Activated naive CD8-positive, alpha-beta T cell treated with anti-CD3 and anti-CD28 coated beads, Interleukin-2, amount 10 ng/mL, durations not matched to agents 7 days and 5 days (primary cell): ENCODE data around the gene LHPP. TPM values are rescaled to one million over a fixed set of nuclear protein-coding genes. Genes with fewer than 3 reads are reported as not detected.
A peak's percentile ranks its signal among the peaks of the same experiment; 100 is the strongest.

ENCODE experiments used
- ATAC-seq: fragments of 150-1000 bp; cut with Tn5 transposase; one replicate; pipeline ENCODE4 v1.10.0; 2021; ENCODE audit warnings: low read depth, moderate library complexity
- POLR2A ChIA-PET: fragments of 350-600 bp; sonication (Branson Sonifier 250); formaldehyde crosslinking; loops from one replicate; lab custom pipeline; 2021; ENCODE audit warnings: antibody characterized with exemption; lab: Charles Lee
- DNase-seq: peaks from one replicate; pipeline ENCODE4 v3.0.0; 2021
- H3K27ac Mint-ChIP-seq: one replicate; pipeline ENCODE4 v1.8.0; 2022; ENCODE audit warnings: mild to moderate bottlenecking, mixed read lengths
- H3K27me3 Mint-ChIP-seq: one replicate; pipeline ENCODE4 v1.8.0; 2022; ENCODE audit warnings: mild to moderate bottlenecking, moderate library complexity, mixed read lengths
- H3K36me3 Mint-ChIP-seq: one replicate; pipeline ENCODE4 v1.8.0; 2021; ENCODE audit warnings: mild to moderate bottlenecking, mixed read lengths
- H3K4me1 Mint-ChIP-seq: one replicate; pipeline ENCODE4 v1.8.0; 2021; ENCODE audit warnings: mixed read lengths
- H3K4me3 Mint-ChIP-seq: one replicate; pipeline ENCODE4 v1.8.0; 2022; ENCODE audit warnings: mild to moderate bottlenecking, moderate library complexity, mixed read lengths
- H3K9me3 Mint-ChIP-seq: one replicate; pipeline ENCODE4 v1.8.0; 2021; ENCODE audit warnings: mixed read lengths
- total RNA-seq, 2 experiments: library from RNA; stranded (reverse); gene quantifications; one replicate each; pipeline ENCODE4 v1.2.3, GENCODE V29; 2021

Gene LHPP
- total RNA-seq, 2 experiments from 2014 or later, result 21.4 to 24.3 TPM

- H3K27me3 Mint-ChIP-seq, result no peaks in the 10 kb centered on the region
- no peak overlapping the region for H3K27ac Mint-ChIP-seq
- H3K9me3 Mint-ChIP-seq, result no peaks in the 10 kb centered on the region
- POLR2A ChIA-PET, result no interaction called here
- no peaks in the 10 kb centered on the region for H3K36me3 Mint-ChIP-seq
- DNase-seq, result no peak
- peaks cover 20% of the 10 kb centered on the region for H3K4me1 Mint-ChIP-seq
- H3K4me3 Mint-ChIP-seq, result no peak overlapping the region
- no peak for ATAC-seq
These were observed 166.4 kb downstream of the LHPP start for GRCh38 chr10:124627866-124628675.

GRCh38 chr10:124628676-124629021 lies 167.0 kb downstream of the LHPP start:
- peaks cover 4% of the 10 kb centered on the region for H3K9me3 Mint-ChIP-seq
- ATAC-seq (no peak), DNase-seq (no peak)
- H3K4me1 Mint-ChIP-seq, result peaks cover 20% of the 10 kb centered on the region
- no peaks in the 10 kb centered on the region for H3K27me3 Mint-ChIP-seq
- peaks cover 3% of the 10 kb centered on the region for H3K36me3 Mint-ChIP-seq
- no peak overlapping the region for H3K27ac Mint-ChIP-seq
- POLR2A ChIA-PET, result no interaction called here
- no peak overlapping the region for H3K4me3 Mint-ChIP-seq

GRCh38 chr10:124629415-124629814 lies 167.8 kb downstream of the LHPP start:
- DNase-seq (no peak), ATAC-seq (no peak)
- no peak overlapping the region for H3K27ac Mint-ChIP-seq
- H3K4me3 Mint-ChIP-seq, result no peak overlapping the region
- H3K27me3 Mint-ChIP-seq, result no peaks in the 10 kb centered on the region
- POLR2A ChIA-PET, result interaction anchor here (0.5 kb wide), 1 partner anchor 172 kb away, joined by 3 read pairs; the partner anchor contains the start of gene ABRAXAS2
- H3K9me3 Mint-ChIP-seq, result peaks cover 4% of the 10 kb centered on the region
- peaks cover 6% of the 10 kb centered on the region for H3K36me3 Mint-ChIP-seq
- H3K4me1 Mint-ChIP-seq, result peaks cover 20% of the 10 kb centered on the region

- H3K27ac Mint-ChIP-seq, result no peak overlapping the region
These were observed 168.2 kb downstream of the LHPP start for GRCh38 chr10:124629842-124630241.

GRCh38 chr10:124630551-124630950 lies 168.9 kb downstream of the LHPP start:
- POLR2A ChIA-PET, result no interaction called here
- H3K27ac Mint-ChIP-seq, result no peak overlapping the region
- H3K4me3 Mint-ChIP-seq, result no peak overlapping the region
- no peak for ATAC-seq
- peaks cover 19% of the 10 kb centered on the region for H3K4me1 Mint-ChIP-seq
- H3K9me3 Mint-ChIP-seq, result peaks cover 7% of the 10 kb centered on the region
- peaks cover 10% of the 10 kb centered on the region for H3K36me3 Mint-ChIP-seq
- H3K27me3 Mint-ChIP-seq, result no peaks in the 10 kb centered on the region
- DNase-seq, result no peak

More at GRCh38 chr10:124629842-124630241, 168.2 kb downstream of the LHPP start:
- H3K4me3 Mint-ChIP-seq, result no peak overlapping the region
- H3K27me3 Mint-ChIP-seq, result no peaks in the 10 kb centered on the region
- no peak for ATAC-seq
- H3K4me1 Mint-ChIP-seq, result peaks cover 20% of the 10 kb centered on the region
- peaks cover 10% of the 10 kb centered on the region for H3K36me3 Mint-ChIP-seq
- no peak for DNase-seq
- POLR2A ChIA-PET, result interaction anchor here (0.5 kb wide), 1 partner anchor 171 kb away, joined by 3 read pairs; the partner anchor contains the start of gene ABRAXAS2
- peaks cover 7% of the 10 kb centered on the region for H3K9me3 Mint-ChIP-seq

- Mint-ChIP-seq H3K27me3 (no peaks in the 10 kb centered on the region), H3K36me3 (peaks cover 10% of the 10 kb centered on the region), H3K4me1 (peaks cover 15% of the 10 kb centered on the region), H3K27ac (no peak overlapping the region), H3K9me3 (peaks cover 7% of the 10 kb centered on the region), H3K4me3 (no peak overlapping the region)
- DNase-seq (peak; percentile 53), ATAC-seq (peak; percentile 43)
- POLR2A ChIA-PET, result interaction anchor here (2.5 kb wide), 1 partner anchor 109 kb away, joined by 7 read pairs; no protein-coding TSS in a partner anchor
These were observed 170.5 kb downstream of the LHPP start for GRCh38 chr10:124632064-124632531.

GRCh38 chr10:124632566-124632965 lies 170.9 kb downstream of the LHPP start:
- H3K36me3 Mint-ChIP-seq, result peaks cover 10% of the 10 kb centered on the region
- no peak overlapping the region for H3K4me3 Mint-ChIP-seq
- no peaks in the 10 kb centered on the region for H3K27me3 Mint-ChIP-seq
- no peak for ATAC-seq
- no peak overlapping the region for H3K27ac Mint-ChIP-seq
- H3K9me3 Mint-ChIP-seq, result peaks cover 7% of the 10 kb centered on the region
- POLR2A ChIA-PET, result interaction anchor here (2.5 kb wide), 1 partner anchor 109 kb away, joined by 7 read pairs; no protein-coding TSS in a partner anchor
- DNase-seq, result no peak
- peaks cover 16% of the 10 kb centered on the region for H3K4me1 Mint-ChIP-seq

- POLR2A ChIA-PET, result no interaction called here
- Mint-ChIP-seq H3K9me3 (peaks cover 7% of the 10 kb centered on the region), H3K27me3 (no peaks in the 10 kb centered on the region), H3K4me1 (peaks cover 25% of the 10 kb centered on the region), H3K27ac (peak overlapping the region; percentile 63), H3K36me3 (peaks cover 10% of the 10 kb centered on the region), H3K4me3 (peak overlapping the region; percentile 51)
- DNase-seq, result no peak
- peak; percentile 50 for ATAC-seq
These were observed 174.8 kb downstream of the LHPP start for GRCh38 chr10:124636271-124636995.

- Mint-ChIP-seq H3K9me3 (peaks cover 7% of the 10 kb centered on the region), H3K4me1 (peaks cover 21% of the 10 kb centered on the region), H3K36me3 (peaks cover 10% of the 10 kb centered on the region), H3K4me3 (no peak overlapping the region), H3K27ac (no peak overlapping the region), H3K27me3 (no peaks in the 10 kb centered on the region)
- POLR2A ChIA-PET, result no interaction called here
- DNase-seq (no peak), ATAC-seq (no peak)
These were observed 175.6 kb downstream of the LHPP start for GRCh38 chr10:124637091-124637700.

GRCh38 chr10:124637746-124638145 lies 176.1 kb downstream of the LHPP start:
- Mint-ChIP-seq H3K27ac (no peak overlapping the region), H3K4me1 (peaks cover 21% of the 10 kb centered on the region), H3K9me3 (peaks cover 7% of the 10 kb centered on the region), H3K4me3 (no peak overlapping the region), H3K36me3 (peaks cover 10% of the 10 kb centered on the region), H3K27me3 (no peaks in the 10 kb centered on the region)
- no peak for DNase-seq
- no peak for ATAC-seq
- POLR2A ChIA-PET, result no interaction called here

GRCh38 chr10:124639206-124639605 lies 177.6 kb downstream of the LHPP start:
- Mint-ChIP-seq H3K4me3 (no peak overlapping the region), H3K27ac (no peak overlapping the region), H3K9me3 (peaks cover 3% of the 10 kb centered on the region), H3K4me1 (peaks cover 21% of the 10 kb centered on the region), H3K27me3 (no peaks in the 10 kb centered on the region), H3K36me3 (peaks cover 5% of the 10 kb centered on the region)
- POLR2A ChIA-PET, result no interaction called here
- ATAC-seq, result no peak
- no peak for DNase-seq

- Mint-ChIP-seq H3K27ac (no peak overlapping the region), H3K4me1 (peaks cover 21% of the 10 kb centered on the region), H3K9me3 (peaks cover 1% of the 10 kb centered on the region), H3K4me3 (no peak overlapping the region), H3K36me3 (peaks cover 2% of the 10 kb centered on the region), H3K27me3 (no peaks in the 10 kb centered on the region)
- no peak for ATAC-seq
- POLR2A ChIA-PET, result no interaction called here
- DNase-seq, result no peak
These were observed 178.0 kb downstream of the LHPP start for GRCh38 chr10:124639646-124640045.

- peaks cover 21% of the 10 kb centered on the region for H3K4me1 Mint-ChIP-seq
- no peaks in the 10 kb centered on the region for H3K36me3 Mint-ChIP-seq
- no peaks in the 10 kb centered on the region for H3K27me3 Mint-ChIP-seq
- H3K27ac Mint-ChIP-seq, result no peak overlapping the region
- ATAC-seq, result no peak
- no peak overlapping the region for H3K4me3 Mint-ChIP-seq
- POLR2A ChIA-PET, result no interaction called here
- no peaks in the 10 kb centered on the region for H3K9me3 Mint-ChIP-seq
- DNase-seq, result no peak
These were observed 178.4 kb downstream of the LHPP start for GRCh38 chr10:124640056-124640455.
